VCaP (cell line): Measurements from ENCODE around the gene TCF7.

Experiments
- H3K27ac ChIP-seq: fragments of 450-650 bp; 2 replicates; pipeline ENCODE4 v1.5.1; 2017
- TF ChIP-seq, protein P1 (sequence below): fragments of 450-650 bp; conservative IDR thresholded peaks from 2 replicates; pipeline ENCODE4 v1.5.1; 2017; ENCODE audit warnings: mild to moderate bottlenecking, moderate library complexity

Gene TCF7

GRCh38 chr5:134085411-134085810 is 29.1 kb upstream of the TCF7 start:
- TF ChIP-seq, protein P1, sequence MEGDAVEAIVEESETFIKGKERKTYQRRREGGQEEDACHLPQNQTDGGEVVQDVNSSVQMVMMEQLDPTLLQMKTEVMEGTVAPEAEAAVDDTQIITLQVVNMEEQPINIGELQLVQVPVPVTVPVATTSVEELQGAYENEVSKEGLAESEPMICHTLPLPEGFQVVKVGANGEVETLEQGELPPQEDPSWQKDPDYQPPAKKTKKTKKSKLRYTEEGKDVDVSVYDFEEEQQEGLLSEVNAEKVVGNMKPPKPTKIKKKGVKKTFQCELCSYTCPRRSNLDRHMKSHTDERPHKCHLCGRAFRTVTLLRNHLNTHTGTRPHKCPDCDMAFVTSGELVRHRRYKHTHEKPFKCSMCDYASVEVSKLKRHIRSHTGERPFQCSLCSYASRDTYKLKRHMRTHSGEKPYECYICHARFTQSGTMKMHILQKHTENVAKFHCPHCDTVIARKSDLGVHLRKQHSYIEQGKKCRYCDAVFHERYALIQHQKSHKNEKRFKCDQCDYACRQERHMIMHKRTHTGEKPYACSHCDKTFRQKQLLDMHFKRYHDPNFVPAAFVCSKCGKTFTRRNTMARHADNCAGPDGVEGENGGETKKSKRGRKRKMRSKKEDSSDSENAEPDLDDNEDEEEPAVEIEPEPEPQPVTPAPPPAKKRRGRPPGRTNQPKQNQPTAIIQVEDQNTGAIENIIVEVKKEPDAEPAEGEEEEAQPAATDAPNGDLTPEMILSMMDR, result no peak
- H3K27ac ChIP-seq, result no peak overlapping the region

DNA sequence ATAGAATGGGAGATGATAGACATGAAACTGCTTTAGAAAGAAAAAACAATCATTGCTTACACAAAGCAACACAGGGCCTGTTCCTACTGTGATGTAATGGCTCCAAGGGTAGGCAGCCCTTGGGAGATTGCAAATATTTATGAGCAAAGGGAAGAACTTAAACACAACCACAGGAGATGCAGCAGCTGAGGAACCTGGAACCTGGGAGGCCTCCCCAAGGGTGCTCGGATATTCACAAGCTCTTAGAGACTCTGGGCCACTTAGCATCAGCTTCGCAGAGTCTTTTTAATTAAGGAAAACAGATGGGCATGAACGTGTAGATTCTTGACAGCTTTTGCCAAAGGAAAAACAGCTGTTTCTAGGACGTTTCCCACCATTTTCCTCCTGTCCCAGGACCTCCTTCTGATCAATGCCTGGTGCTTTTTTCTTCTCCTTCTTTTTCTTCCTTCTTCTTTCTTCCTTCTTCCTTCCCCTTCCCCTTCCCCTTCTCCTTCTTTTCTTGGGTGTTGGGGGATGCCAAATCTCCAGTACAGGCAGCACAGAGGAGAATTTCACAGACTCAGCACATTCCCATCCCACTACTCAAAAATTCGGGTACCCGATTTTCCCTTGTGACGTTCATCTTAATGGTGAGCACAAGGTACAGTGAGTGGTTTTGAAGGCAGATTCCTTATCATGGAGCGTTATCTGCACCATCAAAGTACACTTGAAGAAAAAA is 28.1 kb upstream of the TCF7 start:
- no peak overlapping the region for H3K27ac ChIP-seq

DNA sequence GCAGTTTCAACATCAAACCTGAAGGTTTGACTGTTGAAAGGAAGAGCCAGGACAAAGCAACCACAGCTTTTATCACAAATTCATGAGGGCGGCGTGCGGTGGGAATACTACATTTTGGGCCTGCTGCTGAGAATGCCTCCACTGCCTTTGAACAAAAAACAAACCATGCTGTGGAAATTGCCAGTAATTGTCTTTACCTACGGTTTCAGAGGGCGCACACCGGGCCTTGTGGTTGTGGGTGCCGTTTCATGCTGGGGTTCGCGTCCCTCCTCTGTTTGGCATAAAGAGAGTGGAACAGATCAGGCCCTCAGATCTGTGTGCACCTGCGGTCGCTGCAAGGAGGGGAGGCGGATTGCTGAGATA is 27.6 kb upstream of the TCF7 start:
- TF ChIP-seq, protein P1, result no peak
- no peak overlapping the region for H3K27ac ChIP-seq

More for the DNA sequence above, 28.1 kb upstream of the TCF7 start:
- TF ChIP-seq, protein P1, result no peak

DNA sequence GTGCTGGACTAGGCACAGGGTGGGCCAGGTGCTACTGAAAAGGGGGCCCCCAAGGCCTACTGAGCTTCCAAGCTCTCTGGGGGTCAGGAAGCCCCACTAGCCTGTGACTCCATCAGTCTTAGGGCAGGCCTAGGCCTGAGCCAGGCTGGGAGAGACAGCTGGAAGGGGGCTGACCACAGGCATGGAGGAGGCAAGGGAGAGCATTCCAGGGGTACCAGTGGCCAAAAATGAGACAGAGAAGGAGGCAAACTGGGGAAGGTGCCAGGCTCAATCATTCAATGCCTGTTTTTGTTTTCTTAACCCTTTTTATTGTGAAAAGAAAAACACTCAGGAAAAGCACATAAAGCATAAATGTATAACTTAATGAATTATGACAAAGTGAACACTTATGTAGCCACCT is 26.2 kb upstream of the TCF7 start:
- H3K27ac ChIP-seq, result no peak overlapping the region
- TF ChIP-seq, protein P1, result no peak

DNA sequence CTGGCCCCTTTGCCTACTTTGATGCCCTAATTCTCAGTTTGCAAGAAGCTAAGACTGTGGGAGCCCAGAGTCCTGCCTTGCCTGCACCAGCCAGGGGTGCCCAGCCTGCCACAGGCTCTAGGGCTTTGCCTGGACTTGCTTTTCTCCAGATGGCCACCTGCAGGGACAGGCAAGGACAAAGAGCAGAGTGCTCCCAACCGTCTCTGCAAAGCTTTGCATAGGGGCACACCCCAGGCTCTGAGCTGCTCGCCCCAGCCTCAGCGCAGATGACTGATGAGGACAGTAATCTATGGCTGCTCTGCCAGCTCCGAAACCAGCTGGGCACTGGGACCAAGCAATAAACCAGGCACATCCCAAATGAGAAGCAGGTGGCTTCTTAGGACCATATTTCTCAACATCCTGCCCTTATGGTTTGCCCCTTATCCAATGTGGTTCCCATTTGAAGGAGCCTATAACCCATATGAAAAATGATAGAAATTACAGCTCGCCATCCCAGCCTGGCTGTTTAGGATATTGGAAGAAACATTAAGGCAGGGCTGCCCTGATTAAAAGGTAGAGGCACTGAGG is 25.4 kb upstream of the TCF7 start:
- TF ChIP-seq, protein P1, result no peak
- no peak overlapping the region for H3K27ac ChIP-seq

- H3K27ac ChIP-seq, result no peak overlapping the region
- TF ChIP-seq, protein P1, result no peak
These were observed 24.0 kb upstream of the TCF7 start for GRCh38 chr5:134090522-134090921.

GRCh38 chr5:134091626-134092121 is 22.8 kb upstream of the TCF7 start:
- TF ChIP-seq, protein P1, result no peak
- H3K27ac ChIP-seq, result no peak overlapping the region
